Measurements from ENCODE around the gene HAUS8.

DNA sequence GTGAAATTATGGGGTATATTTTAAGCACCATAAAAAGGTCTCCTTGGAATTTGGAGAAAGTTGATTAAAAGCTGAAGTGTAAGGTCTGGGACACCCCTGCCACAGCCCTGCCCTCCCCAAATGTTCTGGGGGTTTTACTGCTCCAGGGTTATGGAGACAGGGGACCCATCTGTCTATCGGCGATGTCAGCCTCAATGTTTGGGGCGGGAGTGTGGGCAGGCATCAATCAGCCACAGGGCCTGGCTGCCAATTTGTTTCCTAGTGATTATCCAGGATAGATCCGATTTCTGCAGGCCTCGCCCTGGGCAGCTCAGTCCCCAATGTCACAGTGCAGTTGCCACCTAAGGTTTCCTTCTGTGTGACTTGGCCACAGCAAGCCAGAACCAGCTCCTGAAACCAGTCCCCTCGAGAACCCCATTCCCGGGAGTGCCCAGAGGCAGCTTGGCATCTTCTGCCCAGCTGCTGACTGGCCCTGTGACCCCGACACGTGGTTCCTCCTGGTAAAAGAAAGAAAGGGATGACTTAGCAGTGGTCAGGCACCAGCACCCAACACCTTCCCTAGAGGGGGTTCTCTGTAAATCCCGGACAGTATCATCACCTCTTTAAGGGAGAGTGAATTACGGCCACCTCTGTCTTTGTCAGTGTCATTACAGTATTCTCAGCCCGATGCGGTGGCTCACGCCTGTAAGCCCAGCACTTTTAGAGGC is 41.9 kb upstream of the HAUS8 start:
- TF ChIP-seq POLR2A (IDR thresholded peaks at IDR 0.05): no peak
- TF ChIP-seq, protein P1, sequence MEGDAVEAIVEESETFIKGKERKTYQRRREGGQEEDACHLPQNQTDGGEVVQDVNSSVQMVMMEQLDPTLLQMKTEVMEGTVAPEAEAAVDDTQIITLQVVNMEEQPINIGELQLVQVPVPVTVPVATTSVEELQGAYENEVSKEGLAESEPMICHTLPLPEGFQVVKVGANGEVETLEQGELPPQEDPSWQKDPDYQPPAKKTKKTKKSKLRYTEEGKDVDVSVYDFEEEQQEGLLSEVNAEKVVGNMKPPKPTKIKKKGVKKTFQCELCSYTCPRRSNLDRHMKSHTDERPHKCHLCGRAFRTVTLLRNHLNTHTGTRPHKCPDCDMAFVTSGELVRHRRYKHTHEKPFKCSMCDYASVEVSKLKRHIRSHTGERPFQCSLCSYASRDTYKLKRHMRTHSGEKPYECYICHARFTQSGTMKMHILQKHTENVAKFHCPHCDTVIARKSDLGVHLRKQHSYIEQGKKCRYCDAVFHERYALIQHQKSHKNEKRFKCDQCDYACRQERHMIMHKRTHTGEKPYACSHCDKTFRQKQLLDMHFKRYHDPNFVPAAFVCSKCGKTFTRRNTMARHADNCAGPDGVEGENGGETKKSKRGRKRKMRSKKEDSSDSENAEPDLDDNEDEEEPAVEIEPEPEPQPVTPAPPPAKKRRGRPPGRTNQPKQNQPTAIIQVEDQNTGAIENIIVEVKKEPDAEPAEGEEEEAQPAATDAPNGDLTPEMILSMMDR (IDR thresholded peaks at IDR 0.05 in 8 of 11, conservative IDR thresholded peaks at IDR 0.05 in 3 of 11): no peak
